Measurements from ENCODE around the gene KCNT2. TPM values are rescaled to one million over a fixed set of nuclear protein-coding genes. Genes with fewer than 3 reads are reported as not detected.

Gene KCNT2
- total RNA-seq, 1 experiment from 2014 or later = 9.1 TPM

GRCh38 chr1:196440711-196441110, 167.5 kb downstream of the KCNT2 start:
- no peak for DNase-seq
- Histone ChIP-seq H2BK12ac (ENCODE audit: insufficient read length, low read depth, low read length) (no peak overlapping the region), H2BK5ac (ENCODE audit: insufficient read length, low read length) (no peak overlapping the region), H2AFZ (ENCODE audit: low read length) (no peak overlapping the region), H2AK5ac (ENCODE audit: insufficient read length, low read length) (no peak overlapping the region), H4K8ac (replicated peaks; ENCODE audit: insufficient read length, low read depth, low read length) (no peak overlapping the region), H2BK120ac (ENCODE audit: low read depth, low read length, poor library complexity, severe bottlenecking) (no peak overlapping the region), H4K5ac (ENCODE audit: insufficient read length, low read depth, low read length) (no peak overlapping the region), H3K4me2 (ENCODE audit: insufficient read depth, insufficient read length, low read length) (no peak overlapping the region), H3K23me2 (ENCODE audit: insufficient read length, low read depth, low read length, poor library complexity, severe bottlenecking) (no peaks in the 10 kb centered on the region), H3K56ac (ENCODE audit: insufficient read length, low read depth, low read length) (no peak overlapping the region), H4K91ac (ENCODE audit: insufficient read length, low read depth, low read length) (no peak overlapping the region), H3K9ac (ENCODE audit: extremely low read depth, insufficient read length, low read length) (no peak overlapping the region), H3K14ac (ENCODE audit: insufficient read depth, low read length) (no peak overlapping the region), H3K4ac (ENCODE audit: low read depth, low read length) (no peak overlapping the region), H3K27ac (ENCODE audit: insufficient read length, low read depth, low read length) (no peak overlapping the region), H3K79me1 (ENCODE audit: insufficient read depth, low read depth, low read length, poor library complexity, severe bottlenecking) (no peaks in the 10 kb centered on the region), H3K9me3 (ENCODE audit: control insufficient read depth, low read depth, low read length) (no peaks in the 10 kb centered on the region), H4K20me1 (ENCODE audit: control insufficient read depth, insufficient read depth, insufficient read length) (no peaks in the 10 kb centered on the region), H3K18ac (ENCODE audit: insufficient read length, low read depth, low read length) (no peak overlapping the region), H2BK20ac (ENCODE audit: low read depth, low read length, poor library complexity, severe bottlenecking) (no peak overlapping the region), H3T11ph (ENCODE audit: low read length) (no peak overlapping the region), H3K23ac (ENCODE audit: insufficient read length, low read depth, low read length) (no peak overlapping the region), H3K27me3 (ENCODE audit: insufficient read depth, low read length) (no peaks in the 10 kb centered on the region), H3K79me2 (ENCODE audit: insufficient read depth, low read length) (no peaks in the 10 kb centered on the region), H3K4me1 (ENCODE audit: insufficient read depth, low read length) (no peaks in the 10 kb centered on the region), H2BK15ac (ENCODE audit: low read depth, low read length) (no peak overlapping the region)
- no peaks in the 10 kb centered on the region for H3K36me3 Mint-ChIP-seq (ENCODE audit: insufficient read depth in 1 of 3, low read depth in 3 of 3)
- TF ChIP-seq CTCF (conservative IDR thresholded peaks at IDR 0.05) = no peak
- no peaks in the 10 kb centered on the region for H3K9me3 Mint-ChIP-seq
- no CpG with 5 or more reads among the region's 1 CpG for WGBS (ENCODE audit: extremely low coverage, insufficient read length, low lambda C conversion rate)
- no peak overlapping the region for H3K27ac Mint-ChIP-seq
- 0 out of 4 replicates have a peak, but pooled peaks cover 0 to 2% of the 10 kb centered on the region in 2 experiments for H3K4me1 Mint-ChIP-seq
- no peaks in the 10 kb centered on the region for H3K27me3 Mint-ChIP-seq (ENCODE audit: low read depth)
- H3K4me3 Mint-ChIP-seq = no peak overlapping the region

Data from H9 (cell line).